DND-41 (cell line): ENCODE measurements around the gene PIGV.

Experiments
- ATAC-seq: fragments of 200-7000 bp; cut with Tn5 transposase; 3 replicates; pipeline ENCODE4 v1.9.1; 2021; ENCODE audit warnings: low read depth; ENCODE audit not compliant: insufficient read depth
- DNase-seq: peaks from one replicate; pipeline ENCODE4 v3.0.0-alpha.2; 2020
- H2AFZ ChIP-seq: 2 replicates; pipeline ENCODE4 v1.6.0; 2012; ENCODE audit warnings: low read depth, low read length
- H3K27ac ChIP-seq: 2 replicates; pipeline ENCODE4 v1.5.1; 2012; ENCODE audit warnings: low read length, inconsistent platforms
- H3K27me3 ChIP-seq: fragments of 200-600 bp; sonication (generic); 2 replicates; pipeline ENCODE4 v1.6.0; 2012; ENCODE audit warnings: low read length, mild to moderate bottlenecking, inconsistent platforms; ENCODE audit not compliant: insufficient read depth, poor library complexity
- H3K36me3 ChIP-seq: 2 replicates; pipeline ENCODE4 v1.5.1; 2012; ENCODE audit warnings: low read length, inconsistent platforms; ENCODE audit not compliant: insufficient read depth
- H3K4me1 ChIP-seq: 2 replicates; pipeline ENCODE4 v1.5.1; 2012; ENCODE audit warnings: mild to moderate bottlenecking, low read length; ENCODE audit not compliant: insufficient read depth
- H3K4me2 ChIP-seq: 2 replicates; pipeline ENCODE4 v1.6.0; 2012; ENCODE audit warnings: mild to moderate bottlenecking, moderate library complexity, low read length, inconsistent platforms; ENCODE audit not compliant: insufficient read depth
- H3K4me3 ChIP-seq, 2 experiments: fragments of 200-600 bp in 1 of 2; shearing (Covaris generic) in 1 of 2; 2 replicates each; pipeline ENCODE4 v1.5.1; 2012 to 2016; ENCODE audit warnings: inconsistent platforms in 2 of 2, low read length in 2 of 2, mild to moderate bottlenecking in 2 of 2, low read depth in 1 of 2, moderate library complexity in 1 of 2
- H3K79me2 ChIP-seq: 2 replicates; pipeline ENCODE4 v1.6.0; 2012; ENCODE audit warnings: low read length, inconsistent platforms; ENCODE audit not compliant: insufficient read depth
- H3K9ac ChIP-seq: 2 replicates; pipeline ENCODE4 v1.6.0; 2012; ENCODE audit warnings: low read depth, mild to moderate bottlenecking, inconsistent platforms, low read length, moderate library complexity
- H3K9me3 ChIP-seq: 2 replicates; pipeline ENCODE4 v1.5.1; 2012; ENCODE audit warnings: low read length, moderate library complexity, mild to moderate bottlenecking, inconsistent platforms; ENCODE audit not compliant: insufficient read depth, severe bottlenecking
- H4K20me1 ChIP-seq: 2 replicates; pipeline ENCODE4 v1.6.0; 2012; ENCODE audit warnings: low read length; ENCODE audit not compliant: insufficient read depth
- EZH2 ChIP-seq: IDR thresholded peaks from 3 replicates; pipeline ENCODE4 v1.6.1; 2012; ENCODE audit warnings: borderline replicate concordance, low read depth, mild to moderate bottlenecking, moderate library complexity, low read length, inconsistent platforms; ENCODE audit not compliant: severe bottlenecking
- TF ChIP-seq, protein P1 (sequence below): IDR thresholded peaks from 2 replicates; pipeline ENCODE4 v1.5.1; 2012; ENCODE audit warnings: borderline replicate concordance, low read length, moderate library complexity, mild to moderate bottlenecking; ENCODE audit not compliant: poor library complexity, severe bottlenecking; ENCODE audit errors: extremely low read depth

Gene PIGV

DNA sequence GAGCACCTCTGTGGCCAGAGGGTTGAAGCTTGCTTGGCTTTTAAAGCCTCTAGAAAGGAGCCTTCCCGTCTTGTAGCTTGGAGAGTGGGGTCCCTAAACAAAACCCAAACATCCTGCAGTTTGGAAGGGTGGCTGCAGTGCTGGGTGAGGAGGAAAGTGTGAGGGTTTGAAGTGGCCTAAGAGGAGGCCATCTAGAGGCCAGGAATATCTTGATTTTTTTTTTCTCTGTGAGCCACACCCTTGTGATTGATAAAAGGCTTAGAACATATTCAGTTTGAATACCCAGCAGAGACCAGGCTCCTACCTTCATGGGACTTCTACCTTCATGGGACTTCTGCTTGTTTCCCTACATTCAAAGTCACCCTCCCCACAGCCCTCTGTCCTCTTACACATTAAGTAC, 37.3 kb upstream of the PIGV start:
- H3K27ac ChIP-seq: no peak overlapping the region

GRCh38 chr1:26752519-26752918, 35.2 kb upstream of the PIGV start:
- Histone ChIP-seq H3K79me2 (peaks cover 93% of the 10 kb centered on the region), H3K9me3 (no peaks in the 10 kb centered on the region), H3K9ac (no peak overlapping the region), H3K27me3 (no peaks in the 10 kb centered on the region), H4K20me1 (peaks cover 75% of the 10 kb centered on the region), H3K36me3 (peaks cover 94% of the 10 kb centered on the region), H3K4me1 (no peaks in the 10 kb centered on the region), H3K4me2 (no peak overlapping the region), H3K27ac (no peak overlapping the region), H2AFZ (no peak overlapping the region), H3K4me3 (no peak overlapping the region)
- DNase-seq (no peak), ATAC-seq (no peak)
- TF ChIP-seq EZH2: no peak
- TF ChIP-seq, protein P1, sequence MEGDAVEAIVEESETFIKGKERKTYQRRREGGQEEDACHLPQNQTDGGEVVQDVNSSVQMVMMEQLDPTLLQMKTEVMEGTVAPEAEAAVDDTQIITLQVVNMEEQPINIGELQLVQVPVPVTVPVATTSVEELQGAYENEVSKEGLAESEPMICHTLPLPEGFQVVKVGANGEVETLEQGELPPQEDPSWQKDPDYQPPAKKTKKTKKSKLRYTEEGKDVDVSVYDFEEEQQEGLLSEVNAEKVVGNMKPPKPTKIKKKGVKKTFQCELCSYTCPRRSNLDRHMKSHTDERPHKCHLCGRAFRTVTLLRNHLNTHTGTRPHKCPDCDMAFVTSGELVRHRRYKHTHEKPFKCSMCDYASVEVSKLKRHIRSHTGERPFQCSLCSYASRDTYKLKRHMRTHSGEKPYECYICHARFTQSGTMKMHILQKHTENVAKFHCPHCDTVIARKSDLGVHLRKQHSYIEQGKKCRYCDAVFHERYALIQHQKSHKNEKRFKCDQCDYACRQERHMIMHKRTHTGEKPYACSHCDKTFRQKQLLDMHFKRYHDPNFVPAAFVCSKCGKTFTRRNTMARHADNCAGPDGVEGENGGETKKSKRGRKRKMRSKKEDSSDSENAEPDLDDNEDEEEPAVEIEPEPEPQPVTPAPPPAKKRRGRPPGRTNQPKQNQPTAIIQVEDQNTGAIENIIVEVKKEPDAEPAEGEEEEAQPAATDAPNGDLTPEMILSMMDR: no peak

More for the DNA sequence above, 37.3 kb upstream of the PIGV start:
- TF ChIP-seq, protein P1: no peak
- TF ChIP-seq EZH2: no peak
- Histone ChIP-seq H3K79me2 (peaks cover 96% of the 10 kb centered on the region), H3K9ac (no peak overlapping the region), H3K27me3 (no peaks in the 10 kb centered on the region), H3K4me1 (no peaks in the 10 kb centered on the region), H3K9me3 (no peaks in the 10 kb centered on the region), H3K4me3 (no peak overlapping the region), H2AFZ (no peak overlapping the region), H3K36me3 (peaks cover 96% of the 10 kb centered on the region), H4K20me1 (peaks cover 79% of the 10 kb centered on the region), H3K4me2 (no peak overlapping the region)
- no peak for ATAC-seq
- DNase-seq: no peak

GRCh38 chr1:26754086-26754874, 33.5 kb upstream of the PIGV start:
- H3K27me3 ChIP-seq: no peaks in the 10 kb centered on the region
- ATAC-seq: no peak
- no peaks in the 10 kb centered on the region for H3K9me3 ChIP-seq
- TF ChIP-seq EZH2: no peak
- TF ChIP-seq, protein P1: no peak
- no peak for DNase-seq
- peaks cover 80% of the 10 kb centered on the region for H4K20me1 ChIP-seq
- no peaks in the 10 kb centered on the region for H3K4me1 ChIP-seq
- no peak overlapping the region for H2AFZ ChIP-seq
- no peak overlapping the region for H3K27ac ChIP-seq
- H3K9ac ChIP-seq: no peak overlapping the region
- H3K4me3 ChIP-seq: no peak overlapping the region
- H3K4me2 ChIP-seq: no peak overlapping the region
- peaks cover 97% of the 10 kb centered on the region for H3K36me3 ChIP-seq
- peaks cover 97% of the 10 kb centered on the region for H3K79me2 ChIP-seq
